Trophoblast cell (in vitro differentiated cells and primary cell): ENCODE data around the gene ANKS1B.

Experiments used
- DNase-seq, 2 donors: peaks; one replicate each; pipeline ENCODE4 v3.0.0-alpha.2; 2016
- H2AFZ ChIP-seq: 2 replicates; pipeline ENCODE4 v1.6.1; 2013; ENCODE audit warnings: low read length, moderate library complexity, mild to moderate bottlenecking; ENCODE audit not compliant: insufficient read depth, poor library complexity
- H2AK5ac ChIP-seq: 2 replicates; pipeline ENCODE4 v1.6.1; 2013; ENCODE audit warnings: mild to moderate bottlenecking, low read length
- H2BK120ac ChIP-seq: 2 replicates; pipeline ENCODE4 v1.6.1; 2013; ENCODE audit warnings: low read length, mild to moderate bottlenecking, moderate library complexity; ENCODE audit not compliant: insufficient read depth, poor library complexity
- H2BK12ac ChIP-seq: 2 replicates; pipeline ENCODE4 v1.6.1; 2013; ENCODE audit warnings: mild to moderate bottlenecking, low read length, moderate library complexity
- H2BK5ac ChIP-seq: 2 replicates; pipeline ENCODE4 v1.6.1; 2013; ENCODE audit warnings: low read length, low read depth, moderate library complexity, mild to moderate bottlenecking; ENCODE audit not compliant: poor library complexity
- H3K14ac ChIP-seq: 2 replicates; pipeline ENCODE4 v1.6.1; 2013; ENCODE audit warnings: mild to moderate bottlenecking, low read length
- H3K18ac ChIP-seq: 2 replicates; pipeline ENCODE4 v1.6.1; 2013; ENCODE audit warnings: mild to moderate bottlenecking, low read length
- H3K23ac ChIP-seq: 2 replicates; pipeline ENCODE4 v1.6.1; 2013; ENCODE audit warnings: low read length
- H3K27ac ChIP-seq: 2 replicates; pipeline ENCODE4 v1.5.1; 2013; ENCODE audit warnings: low read depth, mild to moderate bottlenecking, inconsistent platforms, low read length, moderate library complexity
- H3K27me3 ChIP-seq: 2 replicates; pipeline ENCODE4 v1.6.1; 2013; ENCODE audit warnings: inconsistent platforms, mild to moderate bottlenecking, low read length, moderate library complexity; ENCODE audit not compliant: insufficient read depth
- H3K36me3 ChIP-seq, 2 experiments: 1 replicate in 1 of 2; 2 replicates in 1 of 2; pipeline ENCODE4 v1.6.1; 2013; ENCODE audit warnings: low read length in 2 of 2, mild to moderate bottlenecking in 2 of 2, moderate library complexity in 1 of 2; ENCODE audit not compliant: insufficient read depth in 2 of 2, control insufficient read depth in 1 of 2
- H3K4ac ChIP-seq: 2 replicates; pipeline ENCODE4 v1.6.1; 2013; ENCODE audit warnings: low read depth, mild to moderate bottlenecking, low read length, moderate library complexity
- H3K4me1 ChIP-seq, 2 experiments: 1 replicate in 1 of 2; 2 replicates in 1 of 2; pipeline ENCODE4 v1.6.1; 2013; ENCODE audit warnings: low read length in 2 of 2, mild to moderate bottlenecking in 2 of 2, moderate library complexity in 1 of 2; ENCODE audit not compliant: insufficient read depth in 2 of 2, control insufficient read depth in 1 of 2
- H3K4me2 ChIP-seq: 2 replicates; pipeline ENCODE4 v1.6.1; 2013; ENCODE audit warnings: inconsistent platforms, mild to moderate bottlenecking, low read length, moderate library complexity
- H3K4me3 ChIP-seq: 2 replicates; pipeline ENCODE4 v1.5.1; 2013; ENCODE audit warnings: mild to moderate bottlenecking, low read depth, low read length, inconsistent platforms
- H3K79me1 ChIP-seq: one replicate; pipeline ENCODE4 v1.6.1; 2013; ENCODE audit warnings: low read length
- H3K79me2 ChIP-seq: 2 replicates; pipeline ENCODE4 v1.6.1; 2013; ENCODE audit warnings: low read length, mild to moderate bottlenecking; ENCODE audit not compliant: control insufficient read depth, insufficient read depth, poor library complexity
- H3K9ac ChIP-seq: 2 replicates; pipeline ENCODE4 v1.6.1; 2013; ENCODE audit warnings: mild to moderate bottlenecking, low read length
- H3K9me3 ChIP-seq: 2 replicates; pipeline ENCODE4 v1.6.1; 2013; ENCODE audit warnings: low read depth, mild to moderate bottlenecking, control low read depth, inconsistent platforms, low read length; ENCODE audit not compliant: insufficient read depth
- H4K12ac ChIP-seq: 2 replicates; pipeline ENCODE4 v1.6.1; 2013; ENCODE audit warnings: low read depth, mild to moderate bottlenecking, low read length, moderate library complexity
- H4K8ac ChIP-seq: 2 replicates; pipeline ENCODE4 v1.6.1; 2013; ENCODE audit warnings: low read depth, mild to moderate bottlenecking, low read length, moderate library complexity
- H4K91ac ChIP-seq: one replicate; pipeline ENCODE4 v1.6.1; 2013; ENCODE audit warnings: low read depth, mild to moderate bottlenecking, low read length, moderate library complexity
- WGBS: extraction: QIAGEN DNeasy Blood & Tissue Kit; methylation state at CpG from one replicate; pipeline ENCODE4 v1.1.7; 2013; ENCODE audit warnings: missing lambda C conversion rate; ENCODE audit not compliant: insufficient read length, insufficient coverage; ENCODE audit errors: extremely low coverage; 5-methylcytosine and 5-hydroxymethylcytosine counted together

Gene ANKS1B

DNA sequence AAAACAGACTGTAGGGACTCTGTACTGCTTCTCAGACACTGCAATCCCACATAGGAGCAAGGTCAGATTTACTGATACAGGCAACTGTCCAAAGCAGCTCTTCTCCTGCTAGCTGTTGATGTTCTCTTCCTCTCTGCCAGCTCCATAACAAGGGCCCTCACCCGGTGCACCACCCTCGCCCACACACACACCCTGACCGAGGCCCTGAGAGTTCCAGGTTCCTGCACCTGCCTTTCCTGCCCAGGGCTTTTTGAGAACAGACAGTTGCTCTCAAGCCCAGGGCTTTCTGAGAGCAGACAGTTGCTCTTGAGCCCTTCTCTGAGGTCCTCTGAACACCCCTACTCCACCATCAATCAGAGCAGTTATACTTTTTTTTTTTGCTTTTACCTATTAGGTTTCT, 571.0 kb downstream of the ANKS1B start:
- H4K91ac ChIP-seq = no peak overlapping the region
- no peak overlapping the region for H3K4me2 ChIP-seq
- H3K79me2 ChIP-seq = no peaks in the 10 kb centered on the region
- no peak overlapping the region for H4K8ac ChIP-seq
- H4K12ac ChIP-seq = no peak overlapping the region
- H3K36me3 ChIP-seq = no peaks in the 10 kb centered on the region
- H3K23ac ChIP-seq = no peak overlapping the region
- no peaks in the 10 kb centered on the region for H3K9me3 ChIP-seq
- no peak overlapping the region for H2BK12ac ChIP-seq
- H3K9ac ChIP-seq = no peak overlapping the region
- no peak for DNase-seq
- H3K79me1 ChIP-seq = no peaks in the 10 kb centered on the region
- H3K27ac ChIP-seq = no peak overlapping the region
- H3K4me3 ChIP-seq = no peak overlapping the region
- H2BK5ac ChIP-seq = no peak overlapping the region
- H3K4me1 ChIP-seq = no peaks in the 10 kb centered on the region
- no peak overlapping the region for H2AK5ac ChIP-seq
- H3K4ac ChIP-seq = no peak overlapping the region
- H3K14ac ChIP-seq = no peak overlapping the region
- no peak overlapping the region for H2BK120ac ChIP-seq
- H3K18ac ChIP-seq = no peak overlapping the region
- H2AFZ ChIP-seq = no peak overlapping the region
- no peaks in the 10 kb centered on the region for H3K27me3 ChIP-seq
- no CpG with 5 or more reads among the region's 3 CpGs for WGBS

DNA sequence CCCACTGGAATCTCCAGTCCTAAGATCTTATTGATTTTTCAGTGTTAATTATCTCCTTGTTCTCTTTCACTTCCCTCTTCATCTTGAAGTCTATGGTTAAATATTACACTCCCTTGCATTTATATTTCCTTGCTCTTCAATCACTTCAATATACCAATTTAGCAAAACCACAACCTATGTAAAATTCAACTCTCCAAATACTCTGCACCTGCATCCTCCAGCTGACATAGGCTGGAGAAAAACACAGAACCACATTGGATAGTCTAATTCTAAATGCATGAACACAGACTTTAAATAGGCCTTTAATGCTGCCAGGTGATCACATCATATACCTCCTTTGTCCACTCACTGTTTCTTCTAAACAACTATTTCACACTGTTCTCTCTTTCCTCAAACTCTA, 591.0 kb downstream of the ANKS1B start:
- H3K27me3 ChIP-seq = no peaks in the 10 kb centered on the region
- DNase-seq = no peak
- no peak overlapping the region for H4K12ac ChIP-seq
- H3K27ac ChIP-seq = no peak overlapping the region
- H2AK5ac ChIP-seq = no peak overlapping the region
- H2BK120ac ChIP-seq = no peak overlapping the region
- H3K4me2 ChIP-seq = no peak overlapping the region
- no peaks in the 10 kb centered on the region for H3K79me1 ChIP-seq
- no peak overlapping the region for H3K18ac ChIP-seq
- H3K79me2 ChIP-seq = no peaks in the 10 kb centered on the region
- H3K9ac ChIP-seq = no peak overlapping the region
- no peak overlapping the region for H2AFZ ChIP-seq
- H4K8ac ChIP-seq = no peak overlapping the region
- H3K4ac ChIP-seq = no peak overlapping the region
- H3K23ac ChIP-seq = no peak overlapping the region
- no peak overlapping the region for H2BK12ac ChIP-seq
- no peaks in the 10 kb centered on the region for H3K4me1 ChIP-seq
- H4K91ac ChIP-seq = no peak overlapping the region
- no peak overlapping the region for H3K14ac ChIP-seq
- no peak overlapping the region for H3K4me3 ChIP-seq
- H2BK5ac ChIP-seq = no peak overlapping the region
- H3K9me3 ChIP-seq = peaks cover 2% of the 10 kb centered on the region
- no peaks in the 10 kb centered on the region for H3K36me3 ChIP-seq

DNA sequence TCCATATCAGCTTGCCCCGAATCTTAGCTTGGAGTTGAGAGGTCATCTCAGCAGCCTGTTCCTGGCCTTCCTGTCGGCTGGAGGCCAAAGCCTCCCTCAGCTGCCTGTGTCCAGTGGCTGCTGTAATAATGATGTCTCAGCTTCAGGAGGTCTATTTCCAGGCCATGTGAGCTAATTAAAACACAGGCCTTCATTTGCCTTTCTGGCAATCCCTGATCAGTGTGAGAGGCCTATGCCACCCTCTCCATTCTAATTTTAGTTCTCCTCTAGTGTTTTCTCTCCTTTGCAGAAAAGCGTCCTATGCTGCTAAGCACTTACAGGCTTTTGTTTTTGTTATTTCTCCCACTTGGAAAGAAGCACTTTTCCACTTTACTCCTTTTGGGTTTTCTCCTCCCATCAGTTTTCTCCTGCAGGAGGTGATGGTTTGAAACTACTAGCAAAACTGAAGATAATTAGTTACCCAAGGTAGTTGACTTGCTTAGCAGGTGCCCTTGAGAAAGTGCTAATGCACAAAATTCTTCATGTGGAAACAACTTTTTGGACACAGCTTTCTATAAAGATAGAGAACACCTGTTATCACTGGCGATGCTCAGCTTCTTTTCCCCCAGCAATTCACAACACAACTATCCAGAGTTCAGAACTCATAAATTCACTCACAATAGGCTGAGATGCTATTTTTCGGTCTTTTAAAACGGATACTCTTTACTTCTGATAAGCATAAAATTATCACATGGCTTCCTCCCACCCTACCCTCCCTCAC, 592.5 kb downstream of the ANKS1B start:
- H2AFZ ChIP-seq = no peak overlapping the region
- H3K9ac ChIP-seq = no peak overlapping the region
- H2BK5ac ChIP-seq = no peak overlapping the region
- H2AK5ac ChIP-seq = no peak overlapping the region
- no peaks in the 10 kb centered on the region for H3K36me3 ChIP-seq
- H3K14ac ChIP-seq = no peak overlapping the region
- no peak overlapping the region for H3K4ac ChIP-seq
- DNase-seq = no peak
- H3K27ac ChIP-seq = no peak overlapping the region
- H4K8ac ChIP-seq = no peak overlapping the region
- no peaks in the 10 kb centered on the region for H3K27me3 ChIP-seq
- H3K4me2 ChIP-seq = no peak overlapping the region
- no peak overlapping the region for H3K23ac ChIP-seq
- no CpG with 5 or more reads among the region's 6 CpGs for WGBS
- no peaks in the 10 kb centered on the region for H3K79me1 ChIP-seq
- no peak overlapping the region for H2BK120ac ChIP-seq
- no peak overlapping the region for H3K4me3 ChIP-seq
- H3K9me3 ChIP-seq = peaks cover 2% of the 10 kb centered on the region
- no peak overlapping the region for H4K12ac ChIP-seq
- no peak overlapping the region for H2BK12ac ChIP-seq
- H3K4me1 ChIP-seq = no peaks in the 10 kb centered on the region
- H3K18ac ChIP-seq = no peak overlapping the region
- no peaks in the 10 kb centered on the region for H3K79me2 ChIP-seq
- H4K91ac ChIP-seq = no peak overlapping the region

- peaks cover 2% of the 10 kb centered on the region for H3K9me3 ChIP-seq
- no peak overlapping the region for H3K4me3 ChIP-seq
- H4K8ac ChIP-seq = no peak overlapping the region
- H3K23ac ChIP-seq = no peak overlapping the region
- WGBS = no CpG with 5 or more reads among the region's 7 CpGs
- H4K91ac ChIP-seq = no peak overlapping the region
- no peak overlapping the region for H3K4ac ChIP-seq
- no peaks in the 10 kb centered on the region for H3K4me1 ChIP-seq
- no peaks in the 10 kb centered on the region for H3K36me3 ChIP-seq
- H2AK5ac ChIP-seq = no peak overlapping the region
- no peak overlapping the region for H3K27ac ChIP-seq
- H3K14ac ChIP-seq = no peak overlapping the region
- H3K79me2 ChIP-seq = no peaks in the 10 kb centered on the region
- no peak overlapping the region for H4K12ac ChIP-seq
- H2BK120ac ChIP-seq = no peak overlapping the region
- H3K18ac ChIP-seq = no peak overlapping the region
- no peaks in the 10 kb centered on the region for H3K27me3 ChIP-seq
- no peak overlapping the region for H2BK12ac ChIP-seq
- H3K4me2 ChIP-seq = no peak overlapping the region
- H3K9ac ChIP-seq = no peak overlapping the region
- H2AFZ ChIP-seq = no peak overlapping the region
- peak; percentile 9 to 40 for DNase-seq
- no peak overlapping the region for H2BK5ac ChIP-seq
- H3K79me1 ChIP-seq = no peaks in the 10 kb centered on the region
Observed at GRCh38 chr12:99390707-99391106, 594.0 kb downstream of the ANKS1B start.
